ENCODE data around the gene CBARP. TPM values are rescaled to one million over a fixed set of nuclear protein-coding genes. Genes with fewer than 3 reads are reported as not detected.
A peak's percentile ranks its signal among the peaks of the same experiment; 100 is the strongest.

The CBARP gene
- total and polyA plus RNA-seq, 2 of the 13 experiments (the other 11 are each of a cell fraction or from before 2014, with no cell fraction given), result 1.2 to 1.4 TPM

- TF ChIP-seq MED1 (CRISPR knock-in tag; IDR thresholded peaks at IDR 0.05) (no peak), POGK (CRISPR knock-in tag; conservative IDR thresholded peaks at IDR 0.05) (no peak), CREBL2 (CRISPR knock-in tag; IDR thresholded peaks at IDR 0.05; ENCODE audit: borderline replicate concordance) (no peak), ZNF253 (CRISPR knock-in tag; IDR thresholded peaks at IDR 0.05; ENCODE audit: borderline replicate concordance) (no peak), TARDBP (CRISPR knock-in tag; IDR thresholded peaks at IDR 0.05) (0 out of 2 replicates have a peak, but pooled peaks have one; percentile 20), ZFP41 (CRISPR knock-in tag; IDR thresholded peaks at IDR 0.05; ENCODE audit: borderline replicate concordance) (no peak), EEA1 (CRISPR knock-in tag; IDR thresholded peaks at IDR 0.05; ENCODE audit: borderline replicate concordance) (no peak), ZNF143 (CRISPR knock-in tag; IDR thresholded peaks at IDR 0.05) (0 out of 2 replicates have a peak, but pooled peaks have one; percentile 29), TBX2 (CRISPR knock-in tag; IDR thresholded peaks at IDR 0.05; ENCODE audit: borderline replicate concordance) (peak; percentile 51), ARID4A (CRISPR knock-in tag; IDR thresholded peaks at IDR 0.05; ENCODE audit: borderline replicate concordance) (peak; percentile 55; the same call in 1 of the 2 replicates), RXRA (CRISPR knock-in tag; IDR thresholded peaks at IDR 0.05) (peak; percentile 68; the same call in 1 of the 2 replicates), ZNF282 (IDR thresholded peaks at IDR 0.05; ENCODE audit: partially characterized antibody) (no peak), HDAC6 (IDR thresholded peaks at IDR 0.05; ENCODE audit: low read depth, low read length) (no peak), JUND (CRISPR knock-in tag; IDR thresholded peaks at IDR 0.05) (0 out of 2 replicates have a peak, but pooled peaks have one; percentile 16), PBX3 (CRISPR knock-in tag; IDR thresholded peaks at IDR 0.05; ENCODE audit: borderline replicate concordance) (no peak), MIER3 (CRISPR knock-in tag; IDR thresholded peaks at IDR 0.05; ENCODE audit: borderline replicate concordance) (no peak), POGZ (CRISPR knock-in tag; IDR thresholded peaks at IDR 0.05) (0 out of 2 replicates have a peak, but pooled peaks have one; percentile 28), ZBTB33 (CRISPR knock-in tag; IDR thresholded peaks at IDR 0.05) (peak; percentile 69), SALL1 (CRISPR knock-in tag; IDR thresholded peaks at IDR 0.05) (peak; percentile 27), SAP130 (CRISPR knock-in tag; IDR thresholded peaks at IDR 0.05; ENCODE audit: low read depth) (peak; percentile 36; the same call in 1 of the 2 replicates)
Measured at GRCh38 chr19:1232652-1233072, 5.1 kb downstream of the CBARP start (continued).
